Upper lobe of right lung (tissue), 1 donor: ENCODE measurements around the gene DOCK1. TPM values are rescaled to one million over a fixed set of nuclear protein-coding genes. Genes with fewer than 3 reads are reported as not detected.

Experiments
- ATAC-seq: fragments of 200-7000 bp; cut with Tn5 transposase; one replicate; pipeline ENCODE4 v1.9.1; 2020; ENCODE audit warnings: mild to moderate bottlenecking, moderate library complexity
- DNase-seq: peaks from one replicate; pipeline ENCODE4 v3.0.0-alpha.2; 2020
- H3K27ac ChIP-seq: fragments of 200-600 bp; one replicate; pipeline ENCODE4 v1.8.0; 2022
- H3K27me3 ChIP-seq: fragments of 200-600 bp; one replicate; pipeline ENCODE4 v1.8.0; 2022; ENCODE audit warnings: mild to moderate bottlenecking
- H3K36me3 ChIP-seq: fragments of 200-600 bp; one replicate; pipeline ENCODE4 v1.8.0; 2022
- H3K4me1 ChIP-seq: fragments of 200-600 bp; one replicate; pipeline ENCODE4 v1.8.0; 2022
- H3K4me3 ChIP-seq: fragments of 200-600 bp; one replicate; pipeline ENCODE4 v1.8.0; 2022; ENCODE audit warnings: mild to moderate bottlenecking
- H3K9me3 ChIP-seq: fragments of 200-600 bp; one replicate; pipeline ENCODE4 v1.8.0; 2022
- intact Hi-C: fragments of 100-400 bp; cut with DNase I; formaldehyde crosslinking; loops from one replicate; pipeline ENCODE4 v1.11.0; 2022
- total RNA-seq: library from RNA; stranded (reverse); fragmentation: NEBNext Ultra II Directional; extraction: Animal tissue kit (Norgen Biotek cat#: 25700); gene quantifications from one replicate; pipeline ENCODE4 v1.2.1, GENCODE V29; 2021
- TF ChIP-seq, protein P1 (sequence below): fragments of 200-600 bp; IDR thresholded peaks from one replicate; pipeline ENCODE4 v1.8.0; 2022; ENCODE audit warnings: antibody characterized with exemption
- donor health status: DM: no; HTN: yes; CAD: no; lungs with severe emphysema.

Gene DOCK1
- total RNA-seq, 1 donor from 2014 or later: 46.4 TPM

DNA sequence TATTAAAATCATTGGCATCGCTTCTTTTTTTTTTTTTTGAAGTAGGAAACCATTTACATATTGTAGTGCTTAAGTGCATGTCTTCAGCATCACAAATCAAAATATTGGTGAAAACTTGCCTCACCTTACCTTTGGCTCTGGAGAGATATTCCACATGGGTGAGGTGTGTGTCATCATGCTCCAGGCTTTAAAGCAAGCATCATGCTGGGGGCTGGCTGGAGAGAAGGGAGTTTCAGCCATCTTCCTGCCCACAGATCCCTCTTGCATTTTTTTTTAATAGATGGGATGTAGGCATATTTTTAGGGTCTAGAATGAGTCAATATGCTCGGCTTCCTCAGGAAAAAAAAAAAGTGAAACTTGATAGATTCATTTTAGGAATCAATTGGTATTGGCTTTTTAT is 293.5 kb downstream of the DOCK1 start:
- ATAC-seq (no peak), DNase-seq (no peak)
- intact Hi-C loops: no loop called here
- H3K4me3 ChIP-seq: no peak overlapping the region
- TF ChIP-seq, protein P1, sequence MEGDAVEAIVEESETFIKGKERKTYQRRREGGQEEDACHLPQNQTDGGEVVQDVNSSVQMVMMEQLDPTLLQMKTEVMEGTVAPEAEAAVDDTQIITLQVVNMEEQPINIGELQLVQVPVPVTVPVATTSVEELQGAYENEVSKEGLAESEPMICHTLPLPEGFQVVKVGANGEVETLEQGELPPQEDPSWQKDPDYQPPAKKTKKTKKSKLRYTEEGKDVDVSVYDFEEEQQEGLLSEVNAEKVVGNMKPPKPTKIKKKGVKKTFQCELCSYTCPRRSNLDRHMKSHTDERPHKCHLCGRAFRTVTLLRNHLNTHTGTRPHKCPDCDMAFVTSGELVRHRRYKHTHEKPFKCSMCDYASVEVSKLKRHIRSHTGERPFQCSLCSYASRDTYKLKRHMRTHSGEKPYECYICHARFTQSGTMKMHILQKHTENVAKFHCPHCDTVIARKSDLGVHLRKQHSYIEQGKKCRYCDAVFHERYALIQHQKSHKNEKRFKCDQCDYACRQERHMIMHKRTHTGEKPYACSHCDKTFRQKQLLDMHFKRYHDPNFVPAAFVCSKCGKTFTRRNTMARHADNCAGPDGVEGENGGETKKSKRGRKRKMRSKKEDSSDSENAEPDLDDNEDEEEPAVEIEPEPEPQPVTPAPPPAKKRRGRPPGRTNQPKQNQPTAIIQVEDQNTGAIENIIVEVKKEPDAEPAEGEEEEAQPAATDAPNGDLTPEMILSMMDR: no peak
- H3K36me3 ChIP-seq: no peaks in the 10 kb centered on the region
- peaks cover 16% of the 10 kb centered on the region for H3K4me1 ChIP-seq
- peaks cover 18% of the 10 kb centered on the region for H3K27me3 ChIP-seq
- no peaks in the 10 kb centered on the region for H3K9me3 ChIP-seq
- no peak overlapping the region for H3K27ac ChIP-seq

DNA sequence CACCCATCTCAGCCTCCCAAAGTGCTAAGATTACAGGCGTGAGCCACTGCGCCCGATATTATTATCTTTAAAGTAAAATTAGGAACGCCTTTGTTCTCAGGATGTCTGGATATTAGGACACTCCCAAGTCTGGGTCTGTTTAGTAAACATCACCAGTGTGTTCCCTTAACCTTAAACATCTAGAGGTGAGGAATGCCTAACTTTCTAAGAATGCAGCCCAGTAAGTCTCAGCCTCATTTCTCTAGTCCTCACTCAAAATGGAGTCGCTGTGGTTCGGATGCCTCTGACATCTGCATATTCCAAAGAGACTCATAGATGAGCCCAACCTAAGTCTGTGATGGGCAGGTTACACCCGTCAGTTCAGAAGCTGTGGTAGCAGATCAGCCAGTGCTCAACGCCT is 295.4 kb downstream of the DOCK1 start:
- DNase-seq (no peak), ATAC-seq (no peak)
- no peaks in the 10 kb centered on the region for H3K9me3 ChIP-seq
- no peak overlapping the region for H3K4me3 ChIP-seq
- peaks cover 2% of the 10 kb centered on the region for H3K27me3 ChIP-seq
- TF ChIP-seq, protein P1: no peak
- peaks cover 2% of the 10 kb centered on the region for H3K4me1 ChIP-seq
- H3K27ac ChIP-seq: no peak overlapping the region
- H3K36me3 ChIP-seq: no peaks in the 10 kb centered on the region
- intact Hi-C loops: no loop called here

DNA sequence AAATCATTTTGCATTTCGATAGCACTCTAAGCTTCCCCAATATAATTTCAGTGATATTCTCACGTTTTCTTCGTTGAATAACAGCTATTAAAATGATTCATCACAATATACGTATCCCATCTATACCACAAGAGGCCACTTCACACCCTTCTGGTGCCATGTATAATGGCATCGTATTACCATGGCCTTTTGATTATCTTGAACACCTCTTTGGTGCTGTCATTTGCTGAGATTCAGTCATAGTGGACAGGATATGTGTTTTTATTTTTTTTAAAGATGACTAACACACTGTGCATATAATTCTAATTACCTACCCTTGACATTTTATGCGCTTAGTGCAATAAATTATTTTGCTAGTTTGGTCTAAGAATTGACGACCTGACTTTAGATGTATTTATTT is 297.8 kb downstream of the DOCK1 start:
- H3K9me3 ChIP-seq: no peaks in the 10 kb centered on the region
- no peaks in the 10 kb centered on the region for H3K4me1 ChIP-seq
- H3K4me3 ChIP-seq: no peak overlapping the region
- no peaks in the 10 kb centered on the region for H3K36me3 ChIP-seq
- ATAC-seq: no peak
- intact Hi-C loops: no loop called here
- no peaks in the 10 kb centered on the region for H3K27me3 ChIP-seq
- TF ChIP-seq, protein P1: no peak
- no peak overlapping the region for H3K27ac ChIP-seq
- DNase-seq: no peak

DNA sequence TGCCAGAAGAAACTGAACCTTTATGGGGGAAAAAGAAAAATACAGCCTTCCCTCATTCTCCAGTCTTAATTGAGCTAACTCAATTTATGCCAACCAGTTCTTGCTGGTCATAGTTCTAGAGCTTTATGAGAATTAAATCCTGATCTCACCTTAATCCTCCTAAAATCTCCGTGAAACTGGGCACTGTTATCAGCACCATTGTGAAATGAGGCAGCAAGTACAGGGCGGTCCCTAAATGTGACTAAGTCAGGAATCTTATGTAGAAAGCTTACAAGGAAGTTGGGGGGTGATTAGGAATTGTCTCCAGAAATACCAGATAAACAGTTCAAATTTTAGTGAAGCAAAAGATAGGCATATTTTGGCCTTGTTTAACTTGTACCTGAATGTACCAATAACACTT is 301.9 kb downstream of the DOCK1 start:
- no peaks in the 10 kb centered on the region for H3K36me3 ChIP-seq

DNA sequence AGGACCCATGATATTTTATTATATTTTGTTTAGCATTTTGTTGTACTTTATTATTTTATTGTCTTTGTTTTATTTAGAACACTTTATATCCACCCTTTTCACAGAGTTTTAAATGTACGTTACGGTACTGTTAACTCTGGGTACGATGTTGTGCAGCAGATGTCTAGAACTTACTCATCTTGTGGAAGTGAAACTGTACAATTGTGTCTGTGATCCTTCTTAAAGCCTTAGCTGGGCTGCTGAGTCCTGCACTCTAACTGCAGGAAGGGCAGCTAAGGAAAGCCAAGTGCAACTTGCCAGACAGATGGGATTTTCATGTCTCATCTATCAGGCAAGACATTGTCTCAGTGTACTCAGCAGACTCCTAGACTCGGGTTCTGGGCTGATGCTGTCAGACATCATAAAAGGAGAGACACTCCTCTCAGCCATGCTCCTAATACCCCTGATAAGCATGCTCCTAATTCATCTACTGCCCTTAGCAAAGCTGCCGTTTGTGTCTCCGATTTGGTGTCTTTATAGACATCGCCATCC is 305.8 kb downstream of the DOCK1 start:
- Histone ChIP-seq H3K9me3 (no peaks in the 10 kb centered on the region), H3K4me1 (no peaks in the 10 kb centered on the region), H3K27me3 (no peaks in the 10 kb centered on the region), H3K27ac (no peak overlapping the region), H3K4me3 (no peak overlapping the region), H3K36me3 (no peaks in the 10 kb centered on the region)
- no peak for ATAC-seq
- intact Hi-C loops: no loop called here
- TF ChIP-seq, protein P1: no peak
- no peak for DNase-seq

More for the DNA sequence above, 301.9 kb downstream of the DOCK1 start:
- Histone ChIP-seq H3K9me3 (no peaks in the 10 kb centered on the region), H3K4me3 (no peak overlapping the region), H3K27me3 (no peaks in the 10 kb centered on the region), H3K27ac (no peak overlapping the region), H3K4me1 (no peaks in the 10 kb centered on the region)
- no peak for DNase-seq
- intact Hi-C loops: no loop called here
- no peak for ATAC-seq
- TF ChIP-seq, protein P1: no peak

DNA sequence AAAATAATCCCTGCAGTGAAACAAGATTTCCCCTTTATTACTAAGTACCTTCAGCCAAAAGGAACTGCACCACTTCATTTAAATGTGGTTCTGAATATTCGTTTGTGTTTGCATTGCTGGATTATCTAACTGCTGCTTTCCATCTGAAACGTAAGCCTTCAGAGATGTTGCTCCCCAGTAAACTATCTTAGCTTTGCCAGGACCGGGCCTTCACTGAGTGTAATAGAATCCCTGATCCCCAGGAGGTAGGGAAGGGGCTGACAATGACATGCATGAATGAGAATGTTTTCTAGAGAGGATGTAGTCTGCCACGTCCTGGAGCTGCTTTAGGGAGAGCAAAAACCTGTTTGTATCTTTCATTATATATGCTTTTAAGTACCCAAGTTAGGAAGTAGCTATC is 310.6 kb downstream of the DOCK1 start:
- intact Hi-C loops: no loop called here
- Histone ChIP-seq H3K4me3 (no peak overlapping the region), H3K27me3 (no peaks in the 10 kb centered on the region), H3K4me1 (no peaks in the 10 kb centered on the region), H3K9me3 (no peaks in the 10 kb centered on the region), H3K27ac (no peak overlapping the region), H3K36me3 (no peaks in the 10 kb centered on the region)
- TF ChIP-seq, protein P1: no peak
- ATAC-seq: no peak
- DNase-seq: no peak
